Nephron (organoid): ENCODE results near the gene GABRG3.

ENCODE experiments used
- H3K27ac Mint-ChIP-seq, 3 experiments: 2 replicates each; pipeline ENCODE4 v1.8.0; 2020; ENCODE audit warnings: mixed read lengths in 3 of 3, mild to moderate bottlenecking in 2 of 3, moderate library complexity in 1 of 3
- H3K27me3 Mint-ChIP-seq: 2 replicates; pipeline ENCODE4 v1.8.0; 2021; ENCODE audit warnings: low read depth, mild to moderate bottlenecking, moderate library complexity, mixed read lengths
- H3K36me3 Mint-ChIP-seq: 2 replicates; pipeline ENCODE4 v1.8.0; 2020; ENCODE audit warnings: low read depth, mixed read lengths
- H3K4me1 Mint-ChIP-seq: 2 replicates; pipeline ENCODE4 v1.8.0; 2020; ENCODE audit warnings: mixed read lengths
- H3K4me3 Mint-ChIP-seq, 3 experiments: 2 replicates each; pipeline ENCODE4 v1.8.0; 2020; ENCODE audit warnings: mild to moderate bottlenecking in 3 of 3, mixed read lengths in 3 of 3, moderate library complexity in 2 of 3
- H3K9me3 Mint-ChIP-seq: 2 replicates; pipeline ENCODE4 v1.8.0; 2020; ENCODE audit warnings: mixed read lengths
- TF ChIP-seq, protein P1 (sequence below), 3 experiments: fragments of 200-600 bp; sonication (generic); IDR thresholded peaks; one replicate each; pipeline ENCODE4 v1.5.0; 2021; ENCODE audit warnings: antibody characterized with exemption in 3 of 3; ENCODE audit not compliant: unreplicated experiment in 3 of 3

The GABRG3 gene

DNA sequence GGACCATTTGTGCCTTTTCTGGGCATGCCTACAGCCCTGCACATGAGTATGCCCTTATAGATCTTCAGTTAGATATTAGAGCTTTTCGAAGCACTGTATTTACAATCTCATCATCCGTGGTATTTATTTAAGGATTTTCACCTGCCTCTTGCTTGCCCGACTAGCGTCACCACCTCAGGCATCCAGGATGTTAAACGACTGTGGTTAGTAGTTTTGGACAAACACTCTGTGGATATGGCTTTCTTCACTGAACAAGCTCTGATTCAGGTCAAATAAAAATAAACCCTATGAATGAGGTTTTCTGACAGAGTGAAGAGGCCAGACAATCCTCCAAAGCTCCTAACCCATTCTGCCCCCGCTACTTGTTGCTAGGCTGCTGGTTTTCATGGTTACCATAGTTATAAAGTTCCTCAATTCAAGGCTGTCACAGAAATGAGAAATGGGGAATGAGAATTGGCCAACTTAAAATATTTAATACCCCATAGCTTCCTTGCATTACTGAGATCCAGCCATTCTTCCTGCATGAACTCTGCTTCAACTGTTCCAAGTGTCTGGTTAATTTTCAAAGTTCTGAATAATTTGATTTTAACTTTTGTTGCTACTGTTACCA, 440.1 kb downstream of the GABRG3 start:
- Mint-ChIP-seq H3K27ac (peak overlapping the region in 1 of 3 experiments; percentile 10), H3K4me1 (peaks cover 25% of the 10 kb centered on the region), H3K36me3 (no peaks in the 10 kb centered on the region), H3K4me3 (no peak overlapping the region), H3K27me3 (peaks cover 3% of the 10 kb centered on the region), H3K9me3 (no peaks in the 10 kb centered on the region)
- TF ChIP-seq, protein P1, sequence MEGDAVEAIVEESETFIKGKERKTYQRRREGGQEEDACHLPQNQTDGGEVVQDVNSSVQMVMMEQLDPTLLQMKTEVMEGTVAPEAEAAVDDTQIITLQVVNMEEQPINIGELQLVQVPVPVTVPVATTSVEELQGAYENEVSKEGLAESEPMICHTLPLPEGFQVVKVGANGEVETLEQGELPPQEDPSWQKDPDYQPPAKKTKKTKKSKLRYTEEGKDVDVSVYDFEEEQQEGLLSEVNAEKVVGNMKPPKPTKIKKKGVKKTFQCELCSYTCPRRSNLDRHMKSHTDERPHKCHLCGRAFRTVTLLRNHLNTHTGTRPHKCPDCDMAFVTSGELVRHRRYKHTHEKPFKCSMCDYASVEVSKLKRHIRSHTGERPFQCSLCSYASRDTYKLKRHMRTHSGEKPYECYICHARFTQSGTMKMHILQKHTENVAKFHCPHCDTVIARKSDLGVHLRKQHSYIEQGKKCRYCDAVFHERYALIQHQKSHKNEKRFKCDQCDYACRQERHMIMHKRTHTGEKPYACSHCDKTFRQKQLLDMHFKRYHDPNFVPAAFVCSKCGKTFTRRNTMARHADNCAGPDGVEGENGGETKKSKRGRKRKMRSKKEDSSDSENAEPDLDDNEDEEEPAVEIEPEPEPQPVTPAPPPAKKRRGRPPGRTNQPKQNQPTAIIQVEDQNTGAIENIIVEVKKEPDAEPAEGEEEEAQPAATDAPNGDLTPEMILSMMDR (IDR thresholded peaks at IDR 0.05; ENCODE audit: unreplicated experiment in 3 of 3): no peak

- Mint-ChIP-seq H3K4me1 (peaks cover 25% of the 10 kb centered on the region), H3K36me3 (no peaks in the 10 kb centered on the region), H3K27me3 (peaks cover 4% of the 10 kb centered on the region)
Measured at GRCh38 chr15:27412415-27412814, 441.4 kb downstream of the GABRG3 start.

GRCh38 chr15:27414168-27414870, 443.3 kb downstream of the GABRG3 start:
- Mint-ChIP-seq H3K4me3 (no peak overlapping the region), H3K27me3 (peaks cover 9% of the 10 kb centered on the region), H3K27ac (peak overlapping the region in 2 of 3 experiments; percentile 54 to 63), H3K9me3 (no peaks in the 10 kb centered on the region), H3K4me1 (peaks cover 25% of the 10 kb centered on the region), H3K36me3 (no peaks in the 10 kb centered on the region)
- TF ChIP-seq, protein P1 (IDR thresholded peaks at IDR 0.05; ENCODE audit: unreplicated experiment in 3 of 3): no peak

More at GRCh38 chr15:27412415-27412814, 441.4 kb downstream of the GABRG3 start:
- Mint-ChIP-seq H3K27ac (peak overlapping the region; percentile 45 to 71 (median 58)), H3K4me3 (no peak overlapping the region), H3K9me3 (no peaks in the 10 kb centered on the region)
- TF ChIP-seq, protein P1 (IDR thresholded peaks at IDR 0.05; ENCODE audit: unreplicated experiment in 3 of 3): no peak

GRCh38 chr15:27418726-27419125, 447.7 kb downstream of the GABRG3 start:
- Mint-ChIP-seq H3K36me3 (no peaks in the 10 kb centered on the region), H3K27ac (no peak overlapping the region), H3K4me1 (peaks cover 10% of the 10 kb centered on the region), H3K4me3 (no peak overlapping the region), H3K9me3 (no peaks in the 10 kb centered on the region), H3K27me3 (peaks cover 13% of the 10 kb centered on the region)
- TF ChIP-seq, protein P1 (IDR thresholded peaks at IDR 0.05; ENCODE audit: unreplicated experiment in 3 of 3): no peak

GRCh38 chr15:27422997-27423396, 452.0 kb downstream of the GABRG3 start:
- Mint-ChIP-seq H3K4me3 (no peak overlapping the region), H3K9me3 (no peaks in the 10 kb centered on the region), H3K27ac (no peak overlapping the region), H3K4me1 (peaks cover 17% of the 10 kb centered on the region), H3K27me3 (peaks cover 5% of the 10 kb centered on the region), H3K36me3 (no peaks in the 10 kb centered on the region)
- TF ChIP-seq, protein P1 (IDR thresholded peaks at IDR 0.05; ENCODE audit: unreplicated experiment in 3 of 3): no peak
